Right ventricle myocardium superior (tissue), 1 donor: ENCODE results near the gene GUCY2F. TPM values are rescaled to one million over a fixed set of nuclear protein-coding genes. Genes with fewer than 3 reads are reported as not detected.

Experiments
- ATAC-seq: fragments of 200-7000 bp; cut with Tn5 transposase; one replicate; pipeline ENCODE4 v1.9.1; 2020; ENCODE audit warnings: mild to moderate bottlenecking; ENCODE audit not compliant: poor library complexity
- DNase-seq: peaks from one replicate; pipeline ENCODE4 v3.0.0-alpha.2; 2020
- intact Hi-C: fragments of 100-400 bp; cut with DNase I; formaldehyde crosslinking; loops from one replicate; pipeline ENCODE4 v1.11.2; 2022
- long read RNA-seq: library from polyadenylated mRNA; unstranded; transcript quantifications from one replicate; pipeline ENCODE4 v2.0.0, GENCODE V29; 2021
- total RNA-seq: library from RNA; stranded (reverse); fragmentation: NEBNext Ultra II Directional; extraction: Animal tissue kit (Norgen Biotek cat#: 25700); gene quantifications from one replicate; pipeline ENCODE4 v1.2.1, GENCODE V29; 2021
- donor health status: DM: no; HTN: yes; CAD: no; lungs with severe emphysema.

GUCY2F gene
- not detected for total RNA-seq
- long read RNA-seq, result 0 reads

DNA sequence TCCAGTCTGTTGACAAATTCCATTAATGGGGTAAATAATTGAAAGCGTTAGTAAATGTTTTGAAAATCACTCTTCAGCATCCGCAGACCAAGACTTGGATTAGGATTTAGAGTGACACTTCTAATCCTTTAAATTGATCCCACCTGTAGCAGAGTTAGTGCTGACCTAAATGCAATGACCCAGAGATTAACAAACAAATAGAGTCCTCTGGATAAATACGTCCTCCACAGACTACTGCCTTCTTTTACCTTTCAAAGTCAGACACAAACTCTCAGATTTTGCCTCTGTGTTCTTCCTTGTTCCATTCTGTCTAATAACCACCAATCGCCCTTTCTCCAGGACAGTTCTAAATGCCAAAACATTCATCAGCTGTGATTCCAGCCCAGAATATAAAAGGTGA is at the start of gene GUCY2F:
GUCY2F (minus strand) TSS at position 101 of the 400 bp plus-strand sequence. CDS start 6,150 bp downstream, outside the sequence.
- ATAC-seq (no peak), DNase-seq (no peak)
- intact Hi-C loops, result loop anchor here (10.0 kb wide), 1 partner anchor 403 kb away; no protein-coding TSS in a partner anchor

DNA sequence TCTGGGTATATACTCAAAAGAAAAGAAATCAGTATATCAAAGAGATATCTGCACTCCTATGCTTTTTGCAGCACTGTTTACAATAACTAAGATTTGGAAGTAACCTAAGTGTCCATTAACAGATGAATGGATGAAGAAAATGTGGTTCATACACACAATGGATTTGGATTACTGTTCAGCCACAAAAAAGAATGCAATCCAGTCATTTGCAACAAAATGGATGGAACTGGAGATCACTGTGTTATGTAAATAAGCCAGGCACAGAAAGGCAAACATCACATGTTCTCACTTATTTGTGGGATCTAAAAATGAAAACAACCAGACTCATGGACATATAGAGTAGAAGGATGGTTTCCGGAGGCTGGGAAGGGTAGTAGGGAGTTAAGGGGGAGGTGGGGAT is 37.1 kb upstream of the GUCY2F start:
- DNase-seq (no peak), ATAC-seq (no peak)
- intact Hi-C loops, result no loop called here

DNA sequence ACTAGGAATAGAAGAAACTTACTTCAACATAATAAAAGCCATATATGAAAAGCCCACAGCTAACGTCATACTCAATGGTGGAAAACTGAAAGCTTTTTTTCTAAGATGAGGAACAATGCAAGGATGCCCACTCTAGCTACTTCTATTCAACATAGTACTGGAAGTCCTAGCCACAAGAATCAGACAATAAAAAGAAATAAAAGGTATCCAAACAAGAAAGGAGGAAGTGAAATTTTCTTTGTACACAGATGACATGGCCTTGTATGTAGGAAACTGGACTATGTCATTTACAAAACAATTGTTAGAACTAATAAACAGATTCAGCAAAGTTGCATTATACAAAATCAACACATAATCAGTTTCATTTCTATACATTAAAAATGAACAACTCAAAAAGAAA is 29.2 kb upstream of the GUCY2F start:
- ATAC-seq (no peak), DNase-seq (no peak)
- intact Hi-C loops, result no loop called here

DNA sequence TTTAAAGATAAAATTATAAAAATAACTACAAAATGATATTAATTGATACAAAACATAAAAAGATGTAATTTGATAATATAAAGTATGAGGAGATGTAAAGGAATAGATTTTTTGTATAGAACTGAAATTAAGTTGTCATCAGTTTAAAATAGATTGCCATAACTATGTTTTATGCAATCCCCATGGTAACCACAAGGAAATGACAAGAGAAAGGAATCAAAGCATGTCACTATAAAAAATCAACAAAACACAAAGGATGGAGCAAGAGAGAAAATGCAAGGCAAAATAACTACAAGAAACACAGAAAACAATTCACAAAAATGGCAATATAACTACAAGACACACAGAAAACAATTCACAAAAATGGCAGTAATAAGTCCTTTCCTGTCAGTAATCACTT is 27.0 kb upstream of the GUCY2F start:
- intact Hi-C loops, result no loop called here
- ATAC-seq (no peak), DNase-seq (no peak)

DNA sequence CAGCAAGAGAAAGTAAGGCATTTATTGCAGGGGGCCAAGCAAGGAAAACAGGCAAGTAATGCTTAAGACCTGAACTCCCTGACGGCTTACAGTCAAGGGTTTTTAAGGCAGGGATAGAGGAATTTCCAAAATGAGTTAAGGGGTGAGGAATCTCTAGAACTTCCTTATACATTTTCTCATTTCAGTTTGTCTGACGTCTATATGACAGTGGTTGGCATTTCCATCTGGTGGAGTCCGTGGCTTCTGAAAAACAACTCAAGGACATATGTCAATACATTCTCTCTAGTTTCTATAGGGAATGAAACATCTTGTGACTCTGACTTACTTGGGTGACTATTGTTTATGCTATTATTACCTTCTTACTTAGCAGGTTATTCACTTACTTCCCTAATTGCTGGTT is 19.3 kb upstream of the GUCY2F start:
- DNase-seq, result no peak
- no peak for ATAC-seq
- intact Hi-C loops, result no loop called here

DNA sequence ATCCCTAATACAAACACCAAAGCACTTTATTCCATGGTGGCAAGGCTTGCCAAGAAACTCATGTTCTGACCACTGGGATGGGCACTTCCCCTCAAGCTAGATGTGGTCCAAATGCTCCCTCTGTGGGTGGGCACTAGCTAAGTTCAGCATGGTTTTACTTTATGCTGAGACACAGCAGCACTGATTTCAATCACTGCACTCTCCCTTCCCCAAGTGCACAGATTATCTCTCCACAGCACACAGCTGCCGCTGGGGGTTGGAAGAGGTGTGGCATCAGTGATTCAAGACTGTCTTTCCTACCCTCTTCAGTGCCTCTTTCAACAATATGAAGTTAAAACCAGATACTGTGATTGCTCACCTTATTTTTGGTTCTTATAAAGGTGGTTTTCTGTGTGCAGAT is 16.5 kb upstream of the GUCY2F start:
- intact Hi-C loops, result no loop called here
- ATAC-seq (no peak), DNase-seq (no peak)

DNA sequence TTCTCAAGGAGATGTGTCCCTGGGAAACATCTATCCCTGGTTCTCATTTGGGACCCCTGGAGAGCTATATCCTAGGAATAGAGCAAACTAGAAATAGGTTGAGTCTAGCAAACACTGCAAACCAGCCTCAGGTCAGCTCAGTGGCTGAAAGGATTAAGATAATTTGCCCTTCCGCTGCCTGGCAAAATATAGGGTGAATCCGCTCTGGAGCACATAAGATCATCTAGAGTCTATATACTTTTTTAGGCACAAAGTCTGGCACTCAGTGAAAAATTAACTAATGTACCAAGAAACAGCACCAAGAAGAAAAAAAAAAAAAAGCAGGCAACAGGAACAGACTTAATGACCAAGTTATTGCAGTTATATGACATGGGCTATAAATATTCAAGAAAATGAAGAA is 7.3 kb upstream of the GUCY2F start:
- DNase-seq (no peak), ATAC-seq (no peak)
- intact Hi-C loops, result loop anchor here (5.0 to 10.0 kb wide), 2 partner anchors 143 to 396 kb away; no protein-coding TSS in a partner anchor

DNA sequence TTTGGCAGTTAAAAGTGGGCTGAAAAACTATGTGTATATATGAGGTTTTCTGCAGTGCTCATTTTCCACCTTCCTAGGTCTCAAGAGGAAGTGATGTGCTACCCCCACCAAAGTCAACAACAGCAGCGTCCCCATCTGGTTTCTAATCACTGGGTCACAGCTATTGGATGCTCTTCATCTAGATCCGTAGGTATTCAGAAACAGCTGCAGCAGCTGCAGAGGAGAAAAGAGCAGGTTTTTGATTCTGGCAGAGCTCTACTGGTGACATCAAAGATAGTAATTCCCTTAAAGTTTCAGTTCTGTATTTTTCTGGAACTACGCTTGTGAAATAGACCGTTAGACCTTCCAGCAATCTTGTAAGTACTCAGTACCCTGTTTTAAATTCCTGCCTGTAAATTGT is 5.8 kb upstream of the GUCY2F start:
- intact Hi-C loops, result loop anchor here (5.0 to 10.0 kb wide), 2 partner anchors 145 to 397 kb away; no protein-coding TSS in a partner anchor
- DNase-seq (no peak), ATAC-seq (no peak)

DNA sequence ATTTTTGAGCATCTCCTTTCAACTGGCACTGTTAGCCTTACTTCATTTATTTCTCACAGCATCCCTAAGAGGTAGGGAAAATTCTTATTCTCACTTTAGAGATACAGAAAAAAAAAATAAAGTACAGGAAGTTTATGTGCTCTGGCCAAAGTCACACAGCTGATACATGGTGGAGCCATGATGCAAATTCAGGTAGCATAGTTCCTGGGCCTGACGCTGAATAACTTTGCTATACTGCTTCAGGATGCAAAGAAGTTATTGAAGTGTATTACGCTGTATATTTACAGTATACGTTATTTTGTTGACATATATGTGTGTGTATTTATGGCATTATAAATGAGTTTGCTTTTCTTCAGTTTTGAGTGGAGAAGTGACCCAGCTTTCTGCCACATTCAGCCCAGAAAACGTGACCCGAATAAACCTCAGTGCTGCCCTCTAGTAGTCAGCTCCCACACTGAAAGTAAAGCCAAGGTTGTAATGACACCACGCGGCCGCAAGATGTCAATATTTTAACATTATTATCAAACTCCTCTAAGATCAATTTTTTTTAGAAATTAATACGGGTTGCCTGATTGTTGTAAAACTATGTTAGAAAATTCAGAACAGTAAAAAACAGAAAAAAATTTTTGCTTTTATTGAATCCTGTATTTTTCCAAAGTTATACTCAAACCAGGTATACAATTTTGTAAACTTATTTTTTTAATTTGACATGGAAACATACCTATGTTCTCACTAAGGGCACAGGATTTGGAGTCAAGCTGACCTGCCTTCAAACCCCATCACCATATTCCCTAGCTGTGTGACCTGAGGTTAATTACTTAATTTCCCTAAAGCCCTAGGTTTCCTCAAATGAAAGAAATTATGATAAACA is 3.8 kb upstream of the GUCY2F start:
- DNase-seq (peak; percentile 43), ATAC-seq (no peak)
- intact Hi-C loops, result loop anchor here (5.0 to 10.0 kb wide), 2 partner anchors 147 to 399 kb away; no protein-coding TSS in a partner anchor

DNA sequence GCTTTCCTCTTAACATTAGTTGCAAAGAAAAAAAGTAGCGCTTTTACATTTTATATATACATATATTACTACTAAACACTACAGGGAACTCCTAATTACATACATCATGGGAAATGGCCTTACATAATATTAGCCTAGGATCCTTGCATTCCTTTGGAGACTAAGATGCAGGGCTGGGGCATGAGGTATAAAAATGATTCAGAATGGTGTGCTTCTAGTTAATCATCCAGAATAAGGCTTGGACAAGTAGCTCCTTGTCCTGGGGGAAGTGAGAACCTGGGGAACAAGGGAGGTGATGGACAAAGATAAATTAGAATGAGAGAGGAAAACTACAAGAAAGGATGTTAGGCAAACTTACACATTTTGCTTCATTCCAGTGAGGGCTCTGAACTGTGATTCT is 3.0 kb upstream of the GUCY2F start:
- no peak for ATAC-seq
- no peak for DNase-seq
- intact Hi-C loops, result loop anchor here (5.0 to 10.0 kb wide), 2 partner anchors 147 to 400 kb away; no protein-coding TSS in a partner anchor

DNA sequence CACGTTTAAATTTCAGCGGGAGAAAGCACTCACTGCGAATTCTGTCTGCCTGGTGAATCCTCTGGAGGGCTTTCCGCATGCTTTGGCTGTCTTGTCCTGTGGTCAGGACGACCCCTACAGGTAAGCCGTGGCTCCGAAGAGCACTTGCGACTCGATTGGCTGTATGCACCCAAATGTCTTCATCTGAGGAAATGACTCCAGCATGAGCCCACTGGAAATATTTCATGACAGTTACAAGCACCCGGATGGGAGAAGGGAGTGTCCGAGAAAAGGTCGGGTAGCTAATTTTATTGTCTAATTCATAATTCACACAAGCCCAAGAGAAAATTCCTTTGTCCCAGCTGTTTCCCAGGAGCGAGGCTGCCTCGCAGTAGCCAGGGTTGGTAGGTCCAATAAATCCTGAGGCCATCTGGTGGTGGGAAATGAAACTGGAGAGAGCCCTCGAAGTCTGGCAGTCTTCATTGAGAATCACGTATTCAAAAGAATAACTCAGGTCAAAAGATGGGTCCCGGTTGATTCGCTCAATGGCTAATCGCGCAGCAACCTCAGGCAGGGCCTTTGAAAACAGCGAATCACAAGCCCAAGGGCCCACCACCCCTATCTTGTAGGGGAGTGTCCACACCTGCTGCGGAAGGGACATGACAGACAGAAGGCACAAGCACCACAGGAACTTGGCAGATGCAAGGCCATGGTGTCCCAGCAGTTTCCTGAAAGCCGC is 6.6 kb downstream of the GUCY2F start:
- intact Hi-C loops, result loop anchor here (10.0 kb wide), 1 partner anchor 781 kb away; no protein-coding TSS in a partner anchor
- DNase-seq, result no peak
- peak; percentile 77 for ATAC-seq

DNA sequence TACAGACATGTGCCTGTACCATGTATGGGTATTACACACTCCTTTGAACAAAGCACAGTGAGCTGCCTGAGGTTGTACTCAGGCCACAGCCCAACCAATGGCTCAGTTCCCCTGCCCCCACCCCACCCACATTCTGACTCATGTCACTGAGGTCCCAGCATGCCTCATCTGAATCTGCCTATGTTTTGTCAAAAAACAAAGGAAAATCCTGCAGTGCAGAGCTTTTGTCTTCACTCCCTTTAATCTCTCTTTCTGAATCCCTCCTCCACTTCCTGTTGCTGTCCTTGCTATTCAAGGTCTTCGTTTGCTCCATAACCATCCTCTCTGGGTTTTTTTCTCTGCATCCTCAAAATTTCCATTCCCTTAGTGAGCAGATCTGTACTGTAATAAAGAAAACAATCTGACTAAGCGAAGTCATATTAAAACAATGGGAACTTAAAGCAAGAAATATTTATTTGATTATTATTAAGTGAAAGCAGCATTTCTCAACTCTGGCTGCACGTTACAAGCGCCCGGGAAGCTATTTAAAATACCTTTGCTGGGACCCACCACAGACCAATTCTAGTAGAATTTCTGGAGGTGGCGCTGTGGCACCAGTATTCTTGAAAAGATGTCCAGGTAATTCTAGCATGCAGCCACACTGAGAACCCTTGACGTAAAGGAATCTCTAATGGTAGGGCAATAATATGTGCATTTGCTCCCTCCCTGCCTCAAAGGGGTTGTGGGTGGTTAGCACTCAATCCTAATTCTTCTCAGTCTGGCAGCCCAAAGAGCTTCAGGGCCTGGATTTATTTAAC is 8.7 kb downstream of the GUCY2F start:
- DNase-seq (no peak), ATAC-seq (no peak)
- intact Hi-C loops, result loop anchor here (10.0 kb wide), 1 partner anchor 778 kb away; no protein-coding TSS in a partner anchor

DNA sequence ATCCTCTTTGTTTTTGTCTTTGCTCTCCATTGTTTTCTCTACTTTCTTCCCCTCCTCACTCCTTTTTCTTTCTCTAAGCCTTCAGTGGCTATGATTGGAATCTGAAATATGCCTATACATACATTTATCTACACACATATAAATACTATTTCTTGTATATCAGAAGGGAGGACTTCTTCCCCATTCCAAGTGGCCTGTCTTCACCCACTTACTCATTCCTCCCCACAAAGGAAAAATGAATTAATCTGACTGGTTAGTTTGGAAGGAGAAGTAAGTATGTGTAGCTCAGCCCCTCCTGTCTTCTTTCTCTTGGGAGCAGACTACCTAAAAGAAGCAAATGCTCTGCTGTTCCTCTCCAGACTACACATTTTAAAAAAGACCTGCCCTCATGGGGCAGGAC is 17.7 kb downstream of the GUCY2F start:
- no peak for ATAC-seq
- no peak for DNase-seq
- intact Hi-C loops, result no loop called here

DNA sequence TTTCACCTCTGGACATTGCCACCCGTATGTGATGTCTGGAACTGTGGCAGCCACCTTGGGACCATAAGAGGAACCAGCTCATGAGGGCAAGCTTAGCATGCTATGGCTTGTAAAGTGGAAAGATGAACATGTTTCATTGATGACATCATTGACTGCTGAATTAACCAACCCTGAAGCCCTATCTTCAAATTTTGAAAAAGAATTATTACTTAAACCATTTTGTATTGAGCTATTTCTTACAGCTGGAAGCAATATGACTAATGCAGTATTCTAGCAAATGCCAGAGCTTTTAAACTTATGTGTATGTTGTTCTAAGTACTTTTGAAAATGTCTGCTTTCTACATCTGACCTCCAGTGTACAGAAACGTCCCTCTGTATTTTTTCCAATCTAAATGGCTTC is 18.1 kb downstream of the GUCY2F start:
- ATAC-seq, result no peak
- no peak for DNase-seq
- intact Hi-C loops, result no loop called here

DNA sequence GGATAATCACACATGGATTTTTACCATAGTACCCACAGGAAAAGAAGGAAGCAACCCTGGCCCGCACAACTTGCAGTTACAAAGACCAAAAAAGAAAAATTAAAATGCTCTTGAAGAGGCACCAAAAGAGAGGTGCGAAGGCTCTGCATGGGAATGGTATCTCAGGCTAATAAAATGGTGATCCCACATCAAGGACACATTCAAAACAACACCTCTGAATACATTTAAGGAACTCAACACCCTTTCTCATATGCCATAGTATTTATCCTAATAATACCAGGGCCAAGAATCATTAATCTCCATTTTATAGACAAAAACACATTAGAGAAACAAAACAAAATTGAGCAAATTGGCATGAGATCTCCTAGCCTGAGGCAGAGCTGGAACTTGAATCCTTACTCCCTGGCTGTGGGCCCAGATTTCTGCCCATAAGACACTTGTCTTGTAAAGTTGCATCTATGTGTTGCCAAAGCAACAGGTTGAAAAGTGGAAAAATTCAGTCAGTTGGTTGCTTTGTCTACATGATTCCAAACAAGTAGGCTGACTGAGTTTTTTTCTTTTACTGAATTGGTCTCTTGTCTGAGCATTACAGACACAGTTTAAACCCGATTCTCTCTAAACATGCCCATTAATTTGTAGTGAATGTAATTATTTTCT is 33.5 kb downstream of the GUCY2F start:
- no peak for ATAC-seq
- intact Hi-C loops, result no loop called here
- DNase-seq, result no peak

DNA sequence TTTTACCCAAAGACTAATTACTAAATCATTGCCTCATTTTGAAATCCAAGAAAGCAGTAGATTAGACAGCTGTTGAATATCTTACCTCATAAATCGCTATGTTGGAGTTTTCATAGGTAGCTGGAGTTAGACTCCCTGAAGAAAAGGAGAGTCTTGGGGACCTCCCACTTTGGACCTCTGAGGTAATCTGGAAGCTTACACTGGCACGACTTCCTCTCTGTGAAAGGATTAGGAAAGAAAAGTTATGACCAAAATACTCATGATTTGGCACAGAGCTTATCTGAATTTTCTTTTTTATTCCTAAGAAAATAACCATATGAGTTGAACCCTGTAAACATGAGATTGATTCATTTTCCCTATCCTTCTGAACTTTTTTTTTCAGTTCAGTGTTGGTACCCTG is 40.6 kb downstream of the GUCY2F start:
- DNase-seq (no peak), ATAC-seq (no peak)
- intact Hi-C loops, result no loop called here

DNA sequence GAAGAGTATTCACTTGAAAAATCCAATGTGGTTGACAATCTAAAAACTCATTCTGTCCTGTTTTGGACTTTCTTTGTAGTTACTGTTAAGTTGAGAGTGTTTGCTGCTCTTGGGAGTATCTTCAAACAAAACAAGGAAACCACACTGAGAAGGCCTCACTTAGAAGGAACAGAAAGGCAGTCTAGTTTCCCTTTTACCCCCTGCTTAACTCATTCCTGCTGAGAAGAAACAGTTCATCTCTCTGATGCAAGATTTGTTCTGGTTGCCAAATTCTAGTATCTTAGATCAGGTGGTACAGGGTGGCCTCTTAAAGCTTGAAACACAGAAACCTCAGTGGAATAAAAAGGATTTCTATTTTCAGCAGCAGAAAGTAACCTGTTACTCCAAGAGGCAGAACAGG is 41.4 kb downstream of the GUCY2F start:
- no peak for ATAC-seq
- DNase-seq, result no peak
- intact Hi-C loops, result no loop called here

DNA sequence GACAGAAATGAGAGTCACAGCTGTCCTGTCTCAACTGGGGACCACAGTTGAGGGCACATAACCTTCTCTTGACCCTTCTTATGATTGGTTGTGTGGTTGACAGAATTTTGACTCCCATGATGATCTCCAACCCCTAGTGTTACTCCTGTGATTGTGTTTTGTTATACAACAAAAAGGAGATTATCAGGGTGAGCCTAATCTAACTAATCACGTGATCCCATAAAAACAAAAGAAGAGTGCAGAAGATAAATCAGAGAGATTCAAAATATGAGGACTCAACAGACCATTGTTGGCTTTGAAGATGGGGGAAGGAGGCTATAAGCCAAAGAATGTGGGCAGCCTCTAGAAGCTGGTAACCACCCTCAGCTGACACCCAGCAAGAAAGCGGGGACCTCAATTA is 72.7 kb downstream of the GUCY2F start:
- ATAC-seq, result no peak
- intact Hi-C loops, result no loop called here
- no peak for DNase-seq
